MM.1S (cell line): ENCODE data around the gene PTH1R.
A peak's percentile ranks its signal among the peaks of the same experiment; 100 is the strongest.

Experiments
- EZH2 ChIP-seq: fragments of 300-600 bp; sonication (generic); optimal IDR thresholded peaks from 2 replicates; pipeline ENCODE3; 2017; ENCODE audit warnings: low read depth, mild to moderate bottlenecking, antibody characterized with exemption, low read length, mixed read lengths
- EZH2phosphoT487 ChIP-seq: fragments of 300-600 bp; sonication (generic); IDR thresholded peaks from 2 replicates; pipeline ENCODE4 v1.6.1; 2018; ENCODE audit warnings: antibody characterized with exemption, low read length
- TF ChIP-seq, protein P1 (sequence below): fragments of 300-600 bp; sonication (generic); IDR thresholded peaks from 2 replicates; pipeline ENCODE4 v1.5.1; 2016; ENCODE audit warnings: antibody characterized with exemption, low read length, mixed read lengths

DNA sequence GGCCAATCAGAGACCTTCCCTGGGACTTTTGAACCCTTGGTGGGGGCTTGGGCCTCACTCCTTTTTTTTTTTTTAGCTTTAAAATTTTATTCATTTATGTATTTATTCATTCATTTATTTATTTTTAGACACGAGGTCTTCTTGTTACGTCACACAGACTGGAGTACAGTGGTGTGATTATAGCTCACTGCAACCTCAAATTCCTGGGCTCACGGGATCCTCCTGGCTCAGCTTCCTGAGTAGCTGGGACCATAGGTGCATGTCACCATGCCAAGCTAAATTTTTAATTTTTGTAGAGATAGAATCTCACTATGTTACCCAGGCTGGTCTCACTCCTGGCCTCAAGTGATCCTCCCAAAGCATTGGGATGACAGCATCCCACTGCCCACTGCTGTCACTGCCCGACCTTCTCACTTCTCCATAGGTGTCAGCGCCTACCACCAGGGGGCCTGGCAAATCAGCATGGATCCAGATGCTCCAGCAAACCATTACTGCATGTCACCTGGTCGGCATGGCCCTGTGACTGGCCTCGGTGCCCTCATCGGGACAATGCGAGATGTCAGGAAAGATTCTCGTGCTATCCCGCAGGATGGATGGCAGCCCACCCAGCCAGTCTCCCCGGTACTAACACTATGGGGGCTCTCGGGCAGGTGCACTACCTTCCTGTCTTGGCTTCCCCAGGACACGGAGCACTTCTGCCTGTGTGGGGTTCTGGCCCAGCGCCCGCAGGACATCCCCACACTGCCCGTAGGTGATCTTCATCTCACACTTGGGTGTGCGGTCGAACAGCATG lies 17.3 kb upstream of the PTH1R start:
- TF ChIP-seq, protein P1, sequence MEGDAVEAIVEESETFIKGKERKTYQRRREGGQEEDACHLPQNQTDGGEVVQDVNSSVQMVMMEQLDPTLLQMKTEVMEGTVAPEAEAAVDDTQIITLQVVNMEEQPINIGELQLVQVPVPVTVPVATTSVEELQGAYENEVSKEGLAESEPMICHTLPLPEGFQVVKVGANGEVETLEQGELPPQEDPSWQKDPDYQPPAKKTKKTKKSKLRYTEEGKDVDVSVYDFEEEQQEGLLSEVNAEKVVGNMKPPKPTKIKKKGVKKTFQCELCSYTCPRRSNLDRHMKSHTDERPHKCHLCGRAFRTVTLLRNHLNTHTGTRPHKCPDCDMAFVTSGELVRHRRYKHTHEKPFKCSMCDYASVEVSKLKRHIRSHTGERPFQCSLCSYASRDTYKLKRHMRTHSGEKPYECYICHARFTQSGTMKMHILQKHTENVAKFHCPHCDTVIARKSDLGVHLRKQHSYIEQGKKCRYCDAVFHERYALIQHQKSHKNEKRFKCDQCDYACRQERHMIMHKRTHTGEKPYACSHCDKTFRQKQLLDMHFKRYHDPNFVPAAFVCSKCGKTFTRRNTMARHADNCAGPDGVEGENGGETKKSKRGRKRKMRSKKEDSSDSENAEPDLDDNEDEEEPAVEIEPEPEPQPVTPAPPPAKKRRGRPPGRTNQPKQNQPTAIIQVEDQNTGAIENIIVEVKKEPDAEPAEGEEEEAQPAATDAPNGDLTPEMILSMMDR = peak; percentile 43
- TF ChIP-seq EZH2 (no peak), EZH2phosphoT487 (no peak)
